A549 (cell line): Measurements from ENCODE around the gene NDUFS2. TPM values are rescaled to one million over a fixed set of nuclear protein-coding genes. Genes with fewer than 3 reads are reported as not detected.
A peak's percentile ranks its signal among the peaks of the same experiment; 100 is the strongest.
"Not testable (repeated sequence)": the region's sequence is repeated elsewhere in the genome, so short reads cannot be mapped to it uniquely, and the experiment has no call there.

Experiments used
- ATAC-seq, 2 experiments: fragments of 200-7000 bp in 1 of 2; fragments of >200 bp in 1 of 2; cut with Nextera tagmentation in 1 of 2; cut with Tn5 transposase in 1 of 2; 3 replicates each; pipeline versions ENCODE4 v1.8.0 to v1.9.1; 2018 to 2020; ENCODE audit warnings: mild to moderate bottlenecking in 1 of 2, moderate library complexity in 1 of 2
- CTCF ChIA-PET: fragments of 300-600 bp; sonication (Branson Sonifier 250); formaldehyde crosslinking; extraction: SDS; loops from one replicate; lab custom pipeline; 2021; ENCODE audit warnings: antibody characterized with exemption, inconsistent platforms; lab: Yijun Ruan, JAX
- POLR2A ChIA-PET: fragments of 350-600 bp; formaldehyde crosslinking; extraction: SDS; loops from one replicate; lab custom pipeline; 2021; ENCODE audit warnings: antibody characterized with exemption, inconsistent platforms; lab: Yijun Ruan, JAX
- DNase-seq, 2 experiments: peaks; one replicate each; pipeline versions ENCODE4 v3.0.0 to v3.0.0-alpha.2; 2011 to 2016; ENCODE audit warnings: low read depth in 1 of 2, low spot score in 1 of 2
- FAIRE-seq: peaks from 2 replicates; lab custom pipeline; 2011; peaks lifted over from hg19 to GRCh38; lab: Jason Lieb, UNC
- H3K27ac ChIP-seq, 2 experiments: fragments of >200 bp; sonication (Bioruptor Twin); formaldehyde crosslinking; 3 replicates each; pipeline ENCODE4 v1.5.1; 2016 to 2017
- H3K4me1 ChIP-seq: fragments of >200 bp; sonication (Bioruptor Twin); formaldehyde crosslinking; 3 replicates; pipeline ENCODE4 v1.6.1; 2016
- H3K4me2 ChIP-seq: fragments of >200 bp; sonication (Bioruptor Twin); formaldehyde crosslinking; 3 replicates; pipeline ENCODE4 v1.6.1; 2016
- H3K4me3 ChIP-seq: fragments of >200 bp; sonication (Bioruptor Twin); formaldehyde crosslinking; 3 replicates; pipeline ENCODE4 v1.5.1; 2016
- H3K9me3 ChIP-seq: fragments of >200 bp; sonication (Bioruptor Twin); formaldehyde crosslinking; 3 replicates; pipeline ENCODE4 v1.6.1; 2016
- BHLHE40 ChIP-seq: IDR thresholded peaks from 2 replicates; pipeline ENCODE4 v1.6.1; 2012; ENCODE audit warnings: low read depth, low read length, inconsistent platforms
- CBX2 ChIP-seq: fragments of 200-600 bp; sonication (generic); IDR thresholded peaks from 2 replicates; pipeline ENCODE4 v1.6.1; 2016; ENCODE audit warnings: low read depth, mild to moderate bottlenecking, borderline replicate concordance
- CHD4 ChIP-seq: fragments of 200-600 bp; sonication (generic); IDR thresholded peaks from 2 replicates; pipeline ENCODE4 v1.6.1; 2016; ENCODE audit warnings: antibody characterized with exemption, mild to moderate bottlenecking, borderline replicate concordance
- EHMT2 ChIP-seq: fragments of 200-600 bp; sonication (generic); IDR thresholded peaks from 2 replicates; pipeline ENCODE4 v1.6.1; 2016; ENCODE audit warnings: antibody characterized with exemption, low read depth, mild to moderate bottlenecking, moderate library complexity
- HDAC2 ChIP-seq: fragments of 200-600 bp; sonication (generic); IDR thresholded peaks from 2 replicates; pipeline ENCODE4 v1.6.1; 2016
- HOXB13 ChIP-seq: fragments of 250-450 bp; sonication (Bioruptor Pico); IDR thresholded peaks from 2 replicates; pipeline ENCODE4 v1.5.0; 2020; ENCODE audit warnings: low read depth, mild to moderate bottlenecking, moderate library complexity
- JUN ChIP-seq, 2 experiments: fragments of >200 bp; sonication (Bioruptor Twin); formaldehyde crosslinking; IDR thresholded peaks; 2 replicates in 1 of 2; 3 replicates in 1 of 2; pipeline ENCODE4 v1.6.1; 2016 to 2017
- MAFK ChIP-seq: fragments of 450-650 bp; IDR thresholded peaks from 2 replicates; pipeline ENCODE4 v1.6.1; 2014; ENCODE audit not compliant: partially characterized antibody
- MAZ ChIP-seq: fragments of 150-350 bp; IDR thresholded peaks from 2 replicates; pipeline ENCODE4 v1.6.1; 2014; ENCODE audit warnings: antibody characterized with exemption, low read depth, low read length, borderline replicate concordance
- POLR2A ChIP-seq: IDR thresholded peaks from 2 replicates; pipeline ENCODE4 v1.6.1; 2012; ENCODE audit warnings: mild to moderate bottlenecking, low read length
- RAD21 ChIP-seq, 2 experiments: fragments of >200 bp in 1 of 2; sonication (Bioruptor Twin) in 1 of 2; formaldehyde crosslinking in 1 of 2; IDR thresholded peaks in 1 of 2; conservative IDR thresholded peaks in 1 of 2; 2 replicates in 1 of 2; 3 replicates in 1 of 2; pipeline ENCODE4 v1.6.1; 2012 to 2018; ENCODE audit warnings: inconsistent platforms in 1 of 2
- RFX5 ChIP-seq: fragments of 450-650 bp; IDR thresholded peaks from 2 replicates; pipeline ENCODE4 v1.7.1; 2014; ENCODE audit warnings: antibody characterized with exemption, mild to moderate bottlenecking, moderate library complexity
- SMC3 ChIP-seq: fragments of >200 bp; sonication (Bioruptor Twin); formaldehyde crosslinking; IDR thresholded peaks from 3 replicates; pipeline ENCODE4 v1.6.1; 2018; ENCODE audit warnings: inconsistent platforms
- ZFP36 ChIP-seq: fragments of 450-650 bp; IDR thresholded peaks from 2 replicates; pipeline ENCODE4 v1.6.1; 2014; ENCODE audit warnings: borderline replicate concordance; ENCODE audit not compliant: partially characterized antibody
- ZNF302 ChIP-seq: fragments of 250-450 bp; sonication (Bioruptor Pico); IDR thresholded peaks from 2 replicates; pipeline ENCODE4 v1.9.0; 2021; ENCODE audit warnings: inconsistent platforms, mild to moderate bottlenecking, moderate library complexity
- ZSCAN20 ChIP-seq: fragments of 250-450 bp; sonication (Bioruptor Pico); IDR thresholded peaks from 2 replicates; pipeline ENCODE4 v1.8.0; 2022; ENCODE audit warnings: mild to moderate bottlenecking, moderate library complexity
- WGBS: methylation state at CpG from one replicate; pipeline ENCODE4 v1.1.6; 2017; ENCODE audit errors: missing lambda C conversion rate; 5-methylcytosine and 5-hydroxymethylcytosine counted together
- polyA plus RNA-seq, 4 experiments: library from polyadenylated mRNA; depleted of rRNA in 3 of 4; stranded (reverse); fragments of >200 nt; fragmentation: RNase III in 1 of 4; extraction: RNeasy Plus Mini Kit Qiagen cat#74134 plus additional on column Dnase treatment in 1 of 4; gene quantifications; 2 replicates in 3 of 4; 3 replicates in 1 of 4; pipeline ENCODE4 v1.2.3, GENCODE V29; 2011 to 2017
- TF ChIP-seq, protein P1 (sequence below): fragments of 250-450 bp; sonication (Bioruptor Pico); IDR thresholded peaks from 2 replicates; pipeline ENCODE4 v1.5.0; 2021; ENCODE audit warnings: mild to moderate bottlenecking, moderate library complexity, borderline replicate concordance
- TF ChIP-seq, protein P2 (sequence below): IDR thresholded peaks from 2 replicates; pipeline ENCODE4 v1.6.1; 2012
- TF ChIP-seq, protein P3 (sequence below): IDR thresholded peaks from 2 replicates; pipeline ENCODE4 v1.6.1; 2012

NDUFS2 gene
- polyA plus RNA-seq, 2 of the 4 experiments (the other 2 are of a cell fraction): 142 to 144 TPM

DNA sequence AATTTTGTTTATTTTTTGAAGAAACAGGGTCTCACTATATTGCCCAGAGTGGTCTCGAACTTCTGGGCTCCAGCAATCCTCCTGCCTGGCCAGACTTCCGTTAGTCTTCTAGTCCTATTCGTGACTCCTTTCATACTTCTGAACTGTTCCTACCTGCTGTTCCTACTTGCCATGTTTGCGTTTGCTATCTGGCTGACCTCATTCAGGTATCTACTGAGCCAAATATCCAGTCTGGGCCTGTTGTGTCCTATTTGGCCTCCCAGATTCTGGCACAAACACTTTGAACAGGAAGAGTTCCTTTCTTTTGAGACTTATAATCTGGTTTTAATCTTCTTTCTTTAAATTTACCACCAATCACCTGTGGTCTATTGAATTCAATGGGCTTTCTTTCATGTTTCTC lies 42.7 kb downstream of the NDUFS2 start:
- no peak overlapping the region for H3K27ac ChIP-seq
- ATAC-seq (no peak), DNase-seq (no peak), FAIRE-seq (no peak)
- no peak overlapping the region for H3K4me3 ChIP-seq
- CTCF ChIA-PET: interaction anchor here (1.7 kb wide), 1 partner anchor 130 kb away, joined by 3 read pairs; no protein-coding TSS in a partner anchor
- H3K9me3 ChIP-seq: no peaks in the 10 kb centered on the region; the same call in 2 of the 3 replicates
- 72% methylated on average over 4 of the region's 4 CpGs for WGBS
- no peak overlapping the region for H3K4me2 ChIP-seq
- POLR2A ChIA-PET: no interaction called here
- no peak for TF ChIP-seq RFX5
- TF ChIP-seq HDAC2: no peak
- no peak for TF ChIP-seq POLR2A
- TF ChIP-seq SMC3: no peak
- TF ChIP-seq ZNF302 (CRISPR knock-in tag): no peak
- TF ChIP-seq CBX2: no peak
- no peak for TF ChIP-seq BHLHE40
- no peak for TF ChIP-seq EHMT2
- no peak for TF ChIP-seq HOXB13 (CRISPR knock-in tag)
- no peak for TF ChIP-seq MAZ
- TF ChIP-seq, protein P1, sequence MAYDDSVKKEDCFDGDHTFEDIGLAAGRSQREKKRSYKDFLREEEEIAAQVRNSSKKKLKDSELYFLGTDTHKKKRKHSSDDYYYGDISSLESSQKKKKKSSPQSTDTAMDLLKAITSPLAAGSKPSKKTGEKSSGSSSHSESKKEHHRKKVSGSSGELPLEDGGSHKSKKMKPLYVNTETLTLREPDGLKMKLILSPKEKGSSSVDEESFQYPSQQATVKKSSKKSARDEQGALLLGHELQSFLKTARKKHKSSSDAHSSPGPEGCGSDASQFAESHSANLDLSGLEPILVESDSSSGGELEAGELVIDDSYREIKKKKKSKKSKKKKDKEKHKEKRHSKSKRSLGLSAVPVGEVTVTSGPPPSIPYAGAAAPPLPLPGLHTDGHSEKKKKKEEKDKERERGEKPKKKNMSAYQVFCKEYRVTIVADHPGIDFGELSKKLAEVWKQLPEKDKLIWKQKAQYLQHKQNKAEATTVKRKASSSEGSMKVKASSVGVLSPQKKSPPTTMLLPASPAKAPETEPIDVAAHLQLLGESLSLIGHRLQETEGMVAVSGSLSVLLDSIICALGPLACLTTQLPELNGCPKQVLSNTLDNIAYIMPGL (CRISPR knock-in tag): no peak
- no peak for TF ChIP-seq CHD4
- no peak for TF ChIP-seq ZFP36
- TF ChIP-seq, protein P2, sequence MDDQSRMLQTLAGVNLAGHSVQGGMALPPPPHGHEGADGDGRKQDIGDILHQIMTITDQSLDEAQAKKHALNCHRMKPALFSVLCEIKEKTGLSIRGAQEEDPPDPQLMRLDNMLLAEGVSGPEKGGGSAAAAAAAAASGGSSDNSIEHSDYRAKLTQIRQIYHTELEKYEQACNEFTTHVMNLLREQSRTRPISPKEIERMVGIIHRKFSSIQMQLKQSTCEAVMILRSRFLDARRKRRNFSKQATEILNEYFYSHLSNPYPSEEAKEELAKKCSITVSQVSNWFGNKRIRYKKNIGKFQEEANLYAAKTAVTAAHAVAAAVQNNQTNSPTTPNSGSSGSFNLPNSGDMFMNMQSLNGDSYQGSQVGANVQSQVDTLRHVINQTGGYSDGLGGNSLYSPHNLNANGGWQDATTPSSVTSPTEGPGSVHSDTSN: no peak
- TF ChIP-seq RAD21 (conservative IDR thresholded peaks at IDR 0.05 in 1 of 2, IDR thresholded peaks at IDR 0.05 in 1 of 2): no peak
- TF ChIP-seq ZSCAN20: no peak
- no peaks in the 10 kb centered on the region for H3K4me1 ChIP-seq

DNA sequence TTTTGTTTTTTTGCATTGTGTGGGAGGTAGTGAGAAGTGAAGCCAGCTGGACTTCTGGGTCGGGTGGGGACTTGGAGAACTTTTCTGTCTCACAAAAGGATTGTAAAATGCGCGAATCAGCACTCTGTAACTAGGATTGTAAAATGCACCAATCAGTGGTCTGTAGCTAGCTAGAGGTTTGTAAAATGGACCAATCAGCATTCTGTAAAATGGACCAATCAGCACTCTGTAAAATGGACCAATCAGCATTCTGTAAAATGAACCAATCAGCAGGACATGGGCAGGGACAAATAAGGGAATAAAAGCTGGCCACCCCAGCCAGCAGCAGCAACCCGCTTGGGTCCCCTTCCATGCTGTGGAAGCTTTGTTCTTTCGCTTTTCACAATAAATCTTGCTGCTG lies 47.9 kb downstream of the NDUFS2 start:
- WGBS: 70% methylated on average over 5 of the region's 5 CpGs
- H3K4me2 ChIP-seq, H3K27ac ChIP-seq, ATAC-seq, H3K4me1 ChIP-seq, POLR2A ChIA-PET, DNase-seq, H3K9me3 ChIP-seq, FAIRE-seq, H3K4me3 ChIP-seq: not testable (repeated sequence)
- CTCF ChIA-PET: interaction anchor here (0.6 to 4.1 kb wide), 10 partner anchors 8 to 132 kb away, joined by 3 to 24 read pairs (median 3); partner anchors contain the start of genes NR1I3, PCP4L1 and TOMM40L
- TF ChIP-seq MAFK: peak; percentile 74

DNA sequence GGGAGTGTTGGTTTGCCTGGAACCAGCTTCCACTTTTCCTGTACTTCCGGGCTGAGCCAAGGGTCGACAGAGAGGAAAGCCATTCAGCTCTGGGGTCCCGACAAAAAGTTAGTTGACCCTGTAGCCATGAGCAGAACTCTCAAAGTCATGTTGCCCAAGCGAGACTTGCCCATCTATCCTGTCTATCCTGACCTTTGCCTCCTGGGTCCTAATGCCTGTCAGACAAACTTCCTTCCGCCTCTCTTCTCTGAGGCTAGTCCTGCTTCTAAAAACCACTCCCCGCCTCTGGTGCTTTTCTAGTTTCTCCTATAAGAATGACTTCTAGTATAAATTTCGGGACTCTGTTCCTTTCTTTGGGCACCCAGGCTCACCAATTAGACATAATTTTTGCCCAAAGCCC lies 48.7 kb downstream of the NDUFS2 start:
- CTCF ChIA-PET: interaction anchor here (1.4 to 4.1 kb wide), 3 partner anchors 23 to 131 kb away, joined by 3 to 24 read pairs (median 5); partner anchors contain the start of gene TOMM40L
- no peak for FAIRE-seq
- POLR2A ChIA-PET: no interaction called here

DNA sequence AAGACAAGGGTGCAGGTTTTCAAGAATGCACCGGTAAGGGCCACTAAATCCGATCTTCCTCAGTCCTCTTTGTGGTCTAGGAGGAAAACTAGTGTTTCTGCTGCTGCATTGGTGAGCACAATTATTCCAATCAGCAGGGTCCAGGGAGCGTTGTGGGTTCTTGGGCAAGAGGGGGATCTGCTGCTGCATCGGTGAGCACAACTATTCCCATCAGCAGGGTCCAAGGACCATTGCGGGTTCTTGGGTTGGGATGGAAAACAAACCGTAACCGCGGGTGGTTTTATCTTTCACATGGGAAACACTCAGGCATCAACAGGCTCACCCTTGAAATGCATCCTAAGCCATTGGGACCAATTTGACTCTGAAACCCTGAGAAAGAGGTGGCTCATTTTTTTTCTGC lies 49.4 kb downstream of the NDUFS2 start:
- no peak overlapping the region for H3K4me3 ChIP-seq
- 83% methylated on average over 8 of the region's 8 CpGs for WGBS
- H3K4me2 ChIP-seq: no peak overlapping the region
- ChIA-PET CTCF (interaction anchor here (1.6 kb wide), 1 partner anchor 21 kb away, joined by 6 read pairs; no protein-coding TSS in a partner anchor), POLR2A (no interaction called here)
- TF ChIP-seq RFX5: no peak
- no peak for TF ChIP-seq RAD21 (conservative IDR thresholded peaks at IDR 0.05 in 1 of 2, IDR thresholded peaks at IDR 0.05 in 1 of 2)
- no peak for TF ChIP-seq JUN (IDR thresholded peaks at IDR 0.05)
- TF ChIP-seq, protein P3, sequence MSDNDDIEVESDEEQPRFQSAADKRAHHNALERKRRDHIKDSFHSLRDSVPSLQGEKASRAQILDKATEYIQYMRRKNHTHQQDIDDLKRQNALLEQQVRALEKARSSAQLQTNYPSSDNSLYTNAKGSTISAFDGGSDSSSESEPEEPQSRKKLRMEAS: no peak
- DNase-seq (no peak), FAIRE-seq (no peak), ATAC-seq (no peak)
- peaks cover under 1% of the 10 kb centered on the region; the same call in 1 of the 3 replicates for H3K9me3 ChIP-seq
- no peak overlapping the region for H3K27ac ChIP-seq
- no peaks in the 10 kb centered on the region for H3K4me1 ChIP-seq

More for the DNA sequence above, 48.7 kb downstream of the NDUFS2 start:
- ATAC-seq: no peak
- WGBS: 65% methylated on average over 7 of the region's 7 CpGs
- H3K4me2 ChIP-seq: no peak overlapping the region
- H3K27ac ChIP-seq: no peak overlapping the region
- H3K9me3 ChIP-seq: no peaks in the 10 kb centered on the region; the same call in 2 of the 3 replicates
- DNase-seq: no peak
- H3K4me3 ChIP-seq: no peak overlapping the region
- TF ChIP-seq JUN (IDR thresholded peaks at IDR 0.05): no peak
- TF ChIP-seq, all 56 proteins: peak for 0
- H3K4me1 ChIP-seq: no peaks in the 10 kb centered on the region

DNA sequence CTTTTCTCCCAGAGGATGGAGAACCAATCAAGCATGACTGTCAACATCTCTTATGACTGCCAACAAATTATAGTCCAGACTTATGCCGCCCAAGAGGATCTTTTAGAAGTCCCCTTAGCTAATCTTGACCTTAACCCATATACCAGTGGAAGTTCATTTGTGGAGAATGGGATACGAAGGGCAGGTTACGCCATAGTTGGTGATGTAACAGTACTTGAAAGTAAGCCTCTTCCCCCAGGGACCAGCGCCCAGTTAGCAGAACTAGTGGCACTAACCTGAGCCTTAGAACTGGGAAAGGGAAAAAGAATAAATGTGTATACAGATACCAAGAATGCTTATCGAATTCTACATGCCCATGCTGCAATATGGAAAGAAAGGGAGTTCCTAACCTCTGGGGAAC lies 53.1 kb downstream of the NDUFS2 start:
- ATAC-seq, H3K27ac ChIP-seq, H3K4me2 ChIP-seq, H3K4me1 ChIP-seq, H3K4me3 ChIP-seq, FAIRE-seq, POLR2A ChIA-PET, DNase-seq: not testable (repeated sequence)
- 35% methylated on average over 5 of the region's 5 CpGs for WGBS
- CTCF ChIA-PET: interaction anchor here (8.7 kb wide), 1 partner anchor 28 kb away, joined by 46 read pairs; the partner anchor contains the start of gene TOMM40L
- peaks cover 13% of the 10 kb centered on the region for H3K9me3 ChIP-seq

DNA sequence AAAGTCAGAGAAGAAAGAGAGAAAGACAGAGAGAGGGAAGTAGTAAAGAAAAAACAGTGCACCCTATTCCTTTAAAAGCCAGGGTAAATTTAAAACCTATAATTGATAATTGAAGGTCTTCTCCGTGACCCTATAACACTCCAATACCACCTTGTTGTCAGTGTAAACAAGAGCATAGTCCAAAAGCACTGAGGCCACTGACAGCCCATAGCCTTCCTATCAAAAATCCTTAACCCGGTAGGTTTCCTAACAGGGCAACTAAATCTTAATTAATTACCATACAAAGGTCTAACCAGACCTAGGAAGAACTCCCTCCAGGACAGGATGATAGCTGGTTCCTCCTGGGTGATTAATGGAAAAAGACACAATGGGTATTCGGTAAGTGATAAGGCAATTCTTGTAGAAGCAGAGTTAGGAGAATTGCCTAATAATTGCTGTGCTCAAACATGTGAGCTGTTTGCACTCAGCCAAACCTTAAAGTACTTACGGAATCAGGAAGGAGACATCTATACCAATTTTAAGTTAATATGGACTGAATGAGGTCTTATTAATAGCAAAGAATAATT lies 53.9 kb downstream of the NDUFS2 start:
- FAIRE-seq, DNase-seq, ATAC-seq, H3K4me3 ChIP-seq, H3K4me2 ChIP-seq, POLR2A ChIA-PET, H3K27ac ChIP-seq, H3K4me1 ChIP-seq: not testable (repeated sequence)
- CTCF ChIA-PET: interaction anchor here (8.7 kb wide), 1 partner anchor 29 kb away, joined by 46 read pairs; the partner anchor contains the start of gene TOMM40L
- WGBS: 40% methylated on average over 4 of the region's 4 CpGs
- H3K9me3 ChIP-seq: peaks cover 13% of the 10 kb centered on the region
